SKM-1 treated with dmso at 0.1 percent for 144 hours (cell line): ENCODE data around the gene LDLRAD4.

Experiments
- DNase-seq: peaks from one replicate; lab custom pipeline; 2025; ENCODE audit not compliant: unreplicated experiment; lab: John Stamatoyannopoulos, UW

LDLRAD4 gene

DNA sequence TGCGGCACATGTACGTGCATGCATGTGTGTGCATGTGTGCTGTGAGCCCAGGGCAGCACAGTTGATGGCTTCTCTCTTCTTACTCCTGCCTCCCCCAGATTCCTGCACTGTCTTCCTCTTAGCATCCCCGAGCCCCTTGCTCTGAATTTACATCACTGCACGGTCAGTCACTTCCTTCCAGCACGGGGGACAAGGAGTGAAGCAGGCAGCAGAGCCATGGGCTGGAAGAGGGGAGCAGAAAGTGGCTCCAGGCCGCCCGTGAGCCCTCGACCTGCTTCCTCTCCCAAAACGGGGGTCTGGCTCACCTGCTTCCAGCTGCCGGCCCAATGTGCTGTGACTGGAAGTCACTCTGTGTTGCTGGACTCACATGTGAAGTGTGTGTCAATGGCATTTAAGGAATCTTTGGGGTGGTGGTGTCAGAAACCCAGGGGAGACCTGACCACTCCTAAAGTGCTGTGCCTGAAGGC, 401.7 kb downstream of the LDLRAD4 start:
- DNase-seq: no peak

DNA sequence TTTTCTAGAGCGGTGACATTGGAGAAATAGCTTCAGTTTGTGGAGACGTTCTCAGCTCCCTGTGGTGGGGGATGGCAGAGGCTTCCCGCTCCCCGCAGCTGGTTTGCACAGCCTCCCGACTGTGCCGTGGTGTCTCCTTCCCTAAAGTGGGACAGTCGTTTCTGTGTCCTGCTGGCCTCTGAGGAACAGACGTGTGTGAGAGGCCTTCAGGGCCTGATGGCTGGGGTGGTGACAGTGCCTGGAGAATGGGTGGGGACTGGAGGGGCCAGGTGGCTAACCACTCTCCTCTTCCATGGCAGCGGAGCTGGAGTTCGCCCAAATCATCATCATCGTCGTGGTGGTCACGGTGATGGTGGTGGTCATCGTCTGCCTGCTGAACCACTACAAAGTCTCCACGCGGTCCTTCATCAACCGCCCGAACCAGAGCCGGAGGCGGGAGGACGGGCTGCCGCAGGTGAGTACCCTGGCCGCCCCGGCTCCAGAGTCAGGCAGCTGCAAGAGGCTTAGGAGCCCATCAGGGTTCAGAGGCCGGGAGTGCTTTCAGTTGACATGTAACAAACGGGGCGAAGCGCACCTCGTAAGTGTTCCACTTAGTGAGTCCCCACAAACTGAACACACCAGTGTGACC, 402.4 kb downstream of the LDLRAD4 start:
- DNase-seq: no peak

DNA sequence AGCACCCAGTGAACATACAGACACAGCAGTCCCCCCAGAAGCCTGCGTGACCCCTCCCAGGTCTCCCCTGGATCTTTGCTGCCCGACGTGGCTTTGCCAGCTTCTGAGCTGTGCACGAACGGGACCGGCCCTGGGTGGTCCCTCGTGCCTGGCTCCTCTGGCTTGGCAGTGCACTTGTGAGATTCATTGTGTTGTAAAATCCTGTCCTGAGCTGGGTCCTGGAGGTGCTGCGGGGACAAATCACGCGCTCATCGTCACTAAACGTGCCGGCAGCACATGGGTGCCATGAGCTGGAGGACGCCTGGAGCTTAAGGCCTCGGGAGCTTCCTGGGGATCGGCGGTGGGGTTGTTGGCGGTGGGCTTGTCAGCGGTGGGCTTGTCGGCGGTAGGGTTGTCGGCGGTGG, 402.9 kb downstream of the LDLRAD4 start:
- no peak for DNase-seq

DNA sequence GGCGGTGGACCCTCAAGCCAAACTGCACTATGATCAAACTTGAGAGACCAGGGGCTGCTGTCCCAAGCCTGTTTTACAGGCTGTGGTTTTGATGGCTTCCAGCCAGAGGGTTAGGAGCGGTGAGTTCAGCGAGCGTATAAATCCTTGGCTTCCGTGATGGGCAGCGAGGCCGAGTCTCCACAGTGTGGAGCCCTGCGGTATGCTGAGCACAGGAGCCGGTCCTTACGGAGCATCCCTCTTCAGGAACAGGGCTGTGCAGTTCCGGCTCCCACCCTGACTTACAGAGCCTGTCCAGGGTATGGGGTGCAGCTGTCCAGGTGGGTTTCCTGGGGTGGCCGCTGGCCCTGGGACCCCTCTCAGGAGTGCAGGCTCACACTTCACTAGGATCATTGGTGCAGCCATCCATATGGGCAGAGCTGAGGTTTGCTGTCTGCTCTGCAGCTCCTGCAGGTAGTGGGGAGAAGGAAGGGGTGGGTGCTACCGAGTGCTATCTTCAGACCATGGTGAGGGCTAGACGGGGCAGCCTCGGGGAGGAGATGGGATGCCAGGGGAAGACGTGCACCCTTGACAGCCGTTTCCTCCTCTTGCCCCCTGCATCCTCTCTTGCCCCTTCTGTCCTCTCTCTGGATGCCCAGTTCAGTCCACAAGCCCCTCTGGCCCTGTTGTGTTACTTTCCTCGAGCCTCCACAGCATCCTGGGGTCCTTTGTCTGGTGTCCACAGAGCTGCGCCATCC, 403.5 kb downstream of the LDLRAD4 start:
- no peak for DNase-seq

DNA sequence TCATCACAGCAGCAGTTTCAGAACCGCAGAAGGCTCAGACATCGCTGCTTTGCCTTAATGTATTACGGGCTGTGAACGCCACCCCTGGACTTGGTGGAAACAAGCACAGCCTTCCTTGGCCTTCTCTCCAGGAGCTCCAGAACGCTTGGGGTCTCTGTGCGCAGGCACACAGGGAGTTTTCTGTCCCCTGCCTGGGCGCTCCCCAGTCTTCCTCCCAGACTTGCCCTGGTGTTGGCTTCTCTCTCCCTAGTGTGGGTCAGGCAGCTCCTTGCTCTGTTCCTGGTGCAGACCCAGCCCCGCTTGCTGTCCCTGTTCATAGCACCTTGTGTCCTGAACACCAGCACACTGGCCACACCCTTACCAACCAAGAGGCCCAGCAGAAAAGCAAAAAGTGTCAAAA, 404.2 kb downstream of the LDLRAD4 start:
- DNase-seq: no peak

DNA sequence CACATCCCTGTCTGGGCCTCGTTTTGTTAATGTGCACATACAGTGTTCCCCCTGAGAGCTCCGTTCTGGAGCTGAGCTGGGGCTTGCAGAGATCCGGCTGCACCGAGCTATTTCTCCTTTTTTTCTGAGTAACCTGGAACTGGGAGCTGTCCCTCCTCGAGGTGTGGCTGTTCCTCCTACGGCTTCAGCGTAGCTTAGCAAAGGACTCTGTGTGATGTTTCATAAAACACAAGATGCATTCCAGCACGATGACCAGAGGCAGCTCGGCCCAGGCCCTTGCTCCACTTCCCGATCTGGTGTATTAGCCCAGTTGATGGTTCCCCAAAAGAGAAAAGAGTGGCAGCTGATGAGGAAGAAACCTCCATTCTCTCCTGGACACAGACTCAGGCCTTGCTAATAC, 404.8 kb downstream of the LDLRAD4 start:
- DNase-seq: no peak

DNA sequence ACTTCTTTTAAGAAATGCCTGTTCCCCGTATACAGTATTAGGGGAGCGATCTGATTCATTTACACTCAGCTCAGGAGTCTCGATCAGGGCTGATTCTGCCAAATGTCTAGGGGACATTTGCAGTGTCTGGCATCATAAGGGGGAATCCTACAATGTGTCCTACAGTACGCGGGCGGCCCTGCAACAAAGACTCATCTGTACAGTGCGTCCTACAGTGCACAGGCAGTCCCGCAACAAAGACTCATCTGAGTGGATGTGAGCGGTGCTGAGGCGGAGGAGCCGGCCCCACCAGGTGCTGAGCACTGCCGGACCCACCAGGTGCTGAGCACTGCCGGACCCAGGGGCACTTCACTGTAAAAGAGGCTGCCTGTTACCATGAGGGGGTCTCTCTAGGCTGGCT, 405.3 kb downstream of the LDLRAD4 start:
- no peak for DNase-seq

DNA sequence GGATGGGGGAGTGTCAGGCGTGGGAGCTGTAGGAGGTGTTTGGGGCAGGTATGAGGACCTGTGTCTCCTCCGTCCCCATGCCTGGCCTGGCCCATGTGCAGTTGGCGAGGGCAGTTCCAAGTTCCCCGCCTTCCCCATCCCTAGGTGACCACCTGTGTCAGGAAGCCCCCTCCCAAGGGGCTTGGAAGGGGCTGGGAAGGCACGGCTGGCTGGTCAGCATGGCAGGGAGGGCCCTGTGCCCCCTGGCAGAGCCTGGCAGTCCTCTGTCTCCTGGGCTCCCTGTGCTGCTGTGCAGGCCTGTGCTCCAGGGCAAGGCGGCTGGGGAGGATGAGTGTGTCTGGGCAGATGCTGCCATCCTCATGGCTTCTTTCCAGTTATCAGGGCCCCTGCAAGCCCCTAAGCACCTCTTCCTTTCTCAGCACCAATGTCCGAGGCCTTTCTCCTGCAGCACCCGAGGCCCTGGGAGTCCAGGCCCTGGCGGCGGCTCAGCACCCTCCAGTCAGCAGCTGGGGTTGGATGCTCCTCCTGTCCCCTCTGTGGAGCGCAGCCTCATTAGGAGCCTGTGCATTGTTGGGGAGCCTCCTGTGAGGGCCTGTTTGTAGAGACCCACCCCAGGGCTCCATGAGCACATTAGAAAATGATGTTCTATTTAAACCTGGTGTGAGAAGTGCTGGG, 406.1 kb downstream of the LDLRAD4 start:
- no peak for DNase-seq

DNA sequence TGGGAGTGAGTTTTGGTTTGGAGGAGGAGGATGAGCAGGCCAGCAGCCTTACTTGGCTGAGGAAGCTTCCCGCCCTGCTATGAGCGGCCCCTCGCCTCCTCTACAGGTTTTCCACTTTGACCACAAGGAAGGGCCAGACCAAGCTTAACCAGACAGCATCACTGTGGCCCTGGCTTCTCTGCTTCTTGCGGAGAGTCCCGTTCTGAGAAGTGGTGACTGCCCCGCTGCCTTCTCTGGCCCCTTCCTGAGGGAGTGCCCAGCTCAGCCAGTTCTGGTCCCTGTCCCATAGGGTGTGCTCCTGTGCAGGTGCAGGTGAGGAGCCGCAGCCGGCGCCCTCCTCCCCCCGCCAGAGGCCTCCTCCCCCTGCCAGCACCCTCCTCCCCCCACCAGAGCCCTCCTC, 406.8 kb downstream of the LDLRAD4 start:
- no peak for DNase-seq

DNA sequence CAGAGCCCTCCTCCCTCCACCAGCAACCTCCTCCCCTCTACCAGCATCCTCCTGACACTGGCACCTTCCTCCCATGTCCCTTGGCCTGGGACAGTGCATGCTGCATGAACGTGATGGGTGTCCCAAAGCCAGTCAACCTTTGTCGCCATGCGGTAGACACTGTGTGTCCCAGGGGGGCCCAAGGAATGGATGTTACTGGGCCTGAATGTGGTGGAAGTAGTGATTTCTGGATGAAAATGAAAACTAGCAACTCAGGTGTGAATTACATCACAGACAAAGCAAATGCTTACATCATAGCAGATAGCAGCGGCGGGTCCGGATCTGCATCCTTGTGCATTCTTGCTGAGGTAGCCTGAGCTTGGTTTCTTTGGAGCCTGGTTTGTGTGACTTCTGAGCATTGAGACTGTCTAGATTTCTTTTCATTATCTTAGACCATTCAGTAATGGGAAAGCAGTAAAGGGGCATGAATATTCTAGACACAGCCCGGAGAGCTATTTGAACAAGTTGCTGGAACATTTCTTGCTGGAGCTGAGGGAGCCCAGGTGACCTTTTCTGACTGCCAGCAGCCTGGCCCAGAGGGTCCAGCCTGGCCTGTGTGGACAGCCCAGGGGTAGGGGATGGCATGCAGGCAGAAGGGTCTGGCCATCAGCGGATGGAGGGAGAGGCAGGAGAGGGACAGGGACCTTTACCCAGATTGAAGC, 407.4 kb downstream of the LDLRAD4 start:
- DNase-seq: no peak

DNA sequence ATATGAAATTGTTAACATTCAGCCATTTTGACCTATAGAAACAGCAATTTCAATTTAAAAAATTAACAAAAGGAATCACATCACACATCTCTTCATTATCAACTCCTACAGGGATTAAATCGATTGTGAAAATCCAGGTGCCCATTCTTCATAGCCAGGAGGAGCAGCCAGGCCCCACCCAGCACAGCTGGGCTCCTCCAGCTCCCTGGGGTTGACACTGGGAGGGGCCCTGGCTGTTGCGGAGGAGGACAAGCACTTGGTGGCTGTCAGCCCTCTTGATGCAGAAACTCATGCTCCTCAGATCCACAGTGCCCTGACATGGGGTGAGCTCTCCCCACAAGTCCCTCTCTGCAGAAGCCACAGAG, 408.0 kb downstream of the LDLRAD4 start:
- DNase-seq: no peak

DNA sequence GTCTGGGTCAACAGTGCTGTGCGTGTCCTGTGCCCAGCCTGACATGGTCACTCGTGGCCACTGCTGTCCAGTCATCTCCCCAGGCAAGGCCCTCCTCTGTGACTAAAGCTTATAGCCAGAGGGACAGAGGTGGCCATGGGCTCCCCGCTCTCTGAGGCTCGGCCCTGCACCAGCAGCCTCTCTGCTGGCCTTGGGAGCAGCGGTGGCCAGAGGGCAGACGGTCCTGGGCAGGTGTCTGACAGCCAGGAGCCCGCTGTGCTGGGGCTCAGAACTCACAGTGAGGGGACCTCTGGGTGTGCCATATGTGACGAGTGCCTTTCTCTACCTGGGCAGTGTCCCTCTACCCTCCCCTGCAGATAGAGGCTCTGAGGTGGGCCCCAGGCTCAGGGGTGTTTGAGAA, 409.1 kb downstream of the LDLRAD4 start:
- DNase-seq: no peak

DNA sequence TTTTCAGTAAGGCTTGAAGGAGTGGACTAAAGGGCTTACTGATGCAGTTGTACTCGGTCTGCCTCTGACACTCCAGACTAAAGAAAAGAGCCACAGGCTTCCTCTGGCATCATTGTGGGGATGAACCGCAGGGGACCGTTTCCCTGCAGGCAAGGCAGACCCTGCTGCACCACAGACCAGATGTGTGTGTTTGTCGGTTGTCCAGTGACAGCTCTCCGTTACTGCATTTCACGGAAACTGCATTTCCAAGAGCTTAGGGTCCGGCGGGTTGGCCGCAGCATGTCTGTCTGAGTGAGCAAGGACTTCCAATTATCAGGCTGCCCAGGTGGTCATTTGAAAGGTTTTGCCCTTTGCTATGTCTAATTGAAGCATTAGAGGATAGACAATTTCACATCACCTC, 409.7 kb downstream of the LDLRAD4 start:
- DNase-seq: no peak

DNA sequence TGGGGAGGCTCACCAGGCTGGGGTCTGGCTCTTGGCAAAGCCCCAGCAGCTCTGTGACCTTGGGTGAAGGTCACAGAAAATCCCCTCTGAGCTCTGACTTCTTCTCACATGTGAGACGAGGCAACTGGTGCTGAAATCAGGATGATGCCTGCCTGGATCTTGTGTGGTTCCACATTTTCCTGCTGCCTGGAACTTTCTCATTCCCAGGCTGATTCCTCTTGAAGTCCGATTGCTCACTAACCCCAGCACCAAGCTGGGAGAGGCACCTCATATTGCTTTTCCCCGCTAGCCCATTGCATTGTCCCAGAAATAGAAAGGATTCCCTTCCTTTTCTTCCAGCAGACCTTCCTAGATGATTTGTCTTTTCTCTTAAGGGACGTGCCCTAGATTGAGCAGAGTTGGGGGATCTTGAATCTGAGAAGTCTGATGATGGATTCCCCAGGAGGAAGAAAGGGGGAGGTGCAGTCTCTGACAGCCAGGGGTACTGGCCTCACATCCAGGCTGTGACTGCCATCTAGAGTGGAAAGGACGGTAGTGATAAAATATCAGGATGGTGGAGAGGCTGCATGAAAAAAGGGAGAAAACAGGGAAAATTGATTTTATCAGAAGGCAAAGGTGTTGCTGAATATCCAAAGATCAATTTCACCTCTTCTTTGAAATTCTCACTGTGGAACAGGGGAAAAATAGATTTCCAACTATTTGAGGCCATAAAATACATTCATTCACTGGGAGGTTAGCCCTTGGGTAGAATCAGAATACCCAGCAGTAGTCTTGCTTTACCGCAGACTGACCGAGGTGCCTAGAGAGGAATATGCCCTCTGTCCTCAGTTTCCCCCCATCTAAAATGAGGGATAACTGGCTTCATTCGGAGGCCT, 411.5 kb downstream of the LDLRAD4 start:
- DNase-seq: peak; percentile 68

DNA sequence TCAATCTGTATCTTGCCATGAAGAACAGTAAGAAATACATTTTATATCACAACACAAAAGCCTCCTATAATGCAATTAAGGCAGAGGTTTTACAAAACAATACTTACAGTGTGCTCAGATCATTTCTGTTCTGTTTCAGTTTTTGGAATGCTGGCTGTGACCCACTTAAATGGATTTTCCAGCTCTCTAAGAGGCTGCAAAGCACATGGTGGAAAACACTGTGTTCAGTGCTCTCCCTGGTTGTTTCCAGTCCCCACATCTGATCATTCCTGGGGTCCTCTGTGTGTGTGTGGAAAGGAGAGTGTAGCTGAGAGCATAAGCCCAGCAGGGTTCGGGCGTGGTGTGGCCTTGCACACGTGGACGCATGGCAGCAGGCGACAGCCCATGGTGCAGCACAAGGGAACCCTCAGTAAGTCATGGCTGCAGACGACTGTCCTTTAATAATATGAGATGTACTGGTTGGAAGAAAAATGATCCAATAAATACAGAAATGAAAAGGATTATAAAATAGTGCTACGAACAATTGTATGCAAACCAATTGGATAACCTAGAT, 412.2 kb downstream of the LDLRAD4 start:
- no peak for DNase-seq

DNA sequence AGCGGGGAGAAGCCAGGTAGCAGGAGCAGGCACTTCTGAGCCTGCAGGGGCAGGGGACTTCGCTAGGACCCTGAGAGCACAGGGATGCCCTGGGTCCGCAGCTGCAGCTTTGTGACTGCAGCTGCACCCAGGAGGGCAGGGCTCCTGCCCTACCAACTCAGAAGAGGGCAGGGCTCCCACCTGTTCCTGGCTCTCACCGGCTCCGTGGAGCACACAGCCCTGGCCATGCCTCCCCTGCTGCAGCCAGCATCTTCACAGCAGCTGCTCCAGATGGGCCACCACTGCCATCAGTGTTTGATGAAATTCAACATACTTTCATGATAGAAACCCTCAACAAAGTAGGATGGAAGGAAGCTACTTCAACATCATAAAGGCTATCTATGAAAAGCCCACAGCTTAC, 415.1 kb downstream of the LDLRAD4 start:
- DNase-seq: no peak

DNA sequence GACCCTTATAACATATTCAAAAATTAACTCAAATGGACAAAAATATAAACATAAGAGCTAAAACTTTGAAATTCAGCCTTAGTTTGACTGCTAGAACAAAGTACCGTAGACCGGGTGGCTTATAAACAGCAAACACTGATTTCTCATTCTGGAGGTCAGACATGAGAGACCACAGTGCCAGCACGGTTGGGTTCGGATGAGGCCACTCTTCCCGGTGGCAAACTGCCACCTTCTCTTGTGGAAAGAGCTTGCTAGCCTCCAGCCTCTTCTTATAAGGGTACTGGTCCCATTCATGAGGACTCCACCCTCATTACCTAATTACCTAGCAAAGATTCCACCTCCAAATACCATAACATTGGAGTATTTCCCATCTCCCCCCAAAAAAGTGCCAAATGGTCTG, 416.5 kb downstream of the LDLRAD4 start:
- DNase-seq: no peak

DNA sequence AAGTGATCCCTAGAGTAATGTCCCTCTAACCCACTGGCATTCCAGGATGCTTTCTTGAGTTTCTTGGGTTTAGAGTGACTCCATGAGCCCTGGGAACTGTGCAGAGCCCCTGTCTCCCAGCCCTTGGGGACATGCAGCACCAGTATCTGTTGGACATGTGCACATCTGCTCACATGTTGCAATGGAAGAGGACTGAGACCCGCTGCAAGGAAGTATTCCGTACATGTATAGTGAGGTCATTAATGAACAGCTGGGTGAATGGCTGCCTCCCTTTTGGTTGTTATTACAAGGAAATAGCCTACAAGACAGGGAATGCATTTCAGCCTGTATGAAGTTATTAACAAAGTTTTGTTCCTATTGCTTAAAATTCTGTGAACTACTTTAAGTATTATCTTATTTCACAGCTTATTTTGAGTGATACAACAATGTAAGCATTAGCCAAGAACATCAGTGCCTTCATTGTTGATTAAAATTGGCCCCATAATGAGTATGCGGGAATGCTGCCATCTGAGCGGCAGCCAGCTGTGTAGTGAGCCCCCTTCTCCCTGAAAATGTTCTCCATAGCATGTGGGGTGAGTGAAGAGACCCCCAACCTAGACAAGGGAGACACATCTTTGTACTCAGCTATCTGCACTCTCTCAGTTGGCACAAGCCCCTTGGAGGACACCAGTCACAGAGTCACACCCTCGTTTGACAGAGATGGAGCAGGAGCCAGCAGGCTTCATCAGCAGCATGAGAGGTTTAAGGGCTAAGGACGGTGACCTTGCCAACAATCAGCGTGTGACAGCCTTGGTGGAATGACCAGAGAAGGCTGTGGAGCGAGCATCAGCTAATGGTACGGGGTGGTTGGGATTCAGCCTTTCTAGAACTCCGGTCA, 420.4 kb downstream of the LDLRAD4 start:
- no peak for DNase-seq

DNA sequence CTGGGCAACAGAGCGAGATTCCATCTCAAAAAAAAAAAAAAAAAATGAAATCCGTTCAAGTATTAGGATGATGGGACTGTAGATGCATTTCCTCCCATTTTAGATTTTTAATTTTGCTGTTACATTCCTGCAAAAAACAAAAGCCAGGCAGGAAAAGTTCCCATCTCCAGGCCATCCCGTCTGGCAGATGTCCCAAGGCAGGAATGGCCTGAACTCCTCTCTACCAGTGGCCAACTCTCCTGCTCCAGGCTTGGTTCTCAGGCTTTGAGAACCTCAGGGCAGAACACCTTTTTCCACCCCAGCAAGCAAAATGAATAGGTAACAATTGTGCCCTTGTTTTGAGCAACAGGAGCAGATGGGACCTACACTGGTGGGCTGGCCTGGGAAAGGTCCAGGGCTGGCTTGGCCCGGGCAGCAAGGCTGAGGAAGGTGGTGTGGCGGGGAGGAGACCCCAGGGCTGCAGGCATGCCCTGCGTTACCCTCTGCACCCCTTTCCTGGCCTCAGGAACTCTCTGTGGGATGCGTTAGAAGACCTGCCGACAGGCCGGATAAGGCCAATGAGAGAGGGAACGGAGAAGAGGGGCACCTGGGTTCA, 421.8 kb downstream of the LDLRAD4 start:
- no peak for DNase-seq
